BJ (cell line): Measurements from ENCODE around the gene LIPM. TPM values are rescaled to one million over a fixed set of nuclear protein-coding genes. Genes with fewer than 3 reads are reported as not detected.

Experiments used
- CTCF ChIA-PET: fragments of 350-600 bp; formaldehyde crosslinking; extraction: SDS; loops from one replicate; lab custom pipeline; 2021; ENCODE audit warnings: antibody characterized with exemption, inconsistent platforms; lab: Yijun Ruan, JAX
- POLR2A ChIA-PET: fragments of 300-600 bp; sonication (Branson Sonifier 250); formaldehyde crosslinking; extraction: SDS; loops from one replicate; lab custom pipeline; 2021; ENCODE audit warnings: antibody characterized with exemption; lab: Charles Lee
- DNase-seq: peaks from one replicate; pipeline ENCODE4 v3.0.0-alpha.2; 2011; ENCODE audit warnings: low read depth
- H3K27me3 ChIP-seq: 2 replicates; pipeline ENCODE4 v1.6.0; 2011; ENCODE audit warnings: low read length; ENCODE audit not compliant: control insufficient read depth, insufficient read depth
- H3K36me3 ChIP-seq: 2 replicates; pipeline ENCODE4 v1.5.1; 2011; ENCODE audit warnings: low read length; ENCODE audit not compliant: control insufficient read depth, insufficient read depth
- H3K4me3 ChIP-seq: 2 replicates; pipeline ENCODE4 v1.5.1; 2011; ENCODE audit warnings: low read depth, mild to moderate bottlenecking, control low read depth, low read length
- CTCF ChIP-seq: IDR thresholded peaks from 2 replicates; pipeline ENCODE4 v1.5.1; 2011; ENCODE audit warnings: low read depth, mild to moderate bottlenecking, control low read depth, inconsistent platforms, low read length, moderate library complexity; ENCODE audit not compliant: insufficient read depth
- polyA plus RNA-seq: library from polyadenylated mRNA; depleted of rRNA; stranded (reverse); fragments of >200 nt; gene quantifications from 2 replicates; pipeline ENCODE4 v1.2.3, GENCODE V29; 2011

LIPM gene
- polyA plus RNA-seq, 1 experiment = not detected

- ChIA-PET POLR2A (no interaction called here), CTCF (no interaction called here)
- no peaks in the 10 kb centered on the region for H3K27me3 ChIP-seq
- TF ChIP-seq CTCF = no peak
- H3K4me3 ChIP-seq = no peak overlapping the region
- H3K36me3 ChIP-seq = no peaks in the 10 kb centered on the region
- DNase-seq = no peak
Measured at GRCh38 chr10:88787463-88787862, 15.1 kb upstream of the LIPM start.

GRCh38 chr10:88788924-88789323 lies 13.6 kb upstream of the LIPM start:
- POLR2A ChIA-PET = no interaction called here
- CTCF ChIA-PET = no interaction called here
- Histone ChIP-seq H3K27me3 (no peaks in the 10 kb centered on the region), H3K36me3 (no peaks in the 10 kb centered on the region), H3K4me3 (no peak overlapping the region)
- no peak for DNase-seq
- no peak for TF ChIP-seq CTCF

GRCh38 chr10:88791924-88792323 lies 10.6 kb upstream of the LIPM start:
- DNase-seq = no peak
- POLR2A ChIA-PET = no interaction called here
- TF ChIP-seq CTCF = peak; percentile 56
- no peak overlapping the region for H3K4me3 ChIP-seq
- peaks cover under 1% of the 10 kb centered on the region; the same call in 1 of the 2 replicates for H3K27me3 ChIP-seq
- CTCF ChIA-PET = interaction anchor here (0.7 to 2.3 kb wide), 3 partner anchors 13 to 209 kb away, joined by 3 to 13 read pairs (median 4); partner anchors contain the start of gene RNLS
- H3K36me3 ChIP-seq = no peaks in the 10 kb centered on the region

GRCh38 chr10:88792661-88793060 lies 9.9 kb upstream of the LIPM start:
- TF ChIP-seq CTCF = no peak
- peaks cover 2% of the 10 kb centered on the region; the same call in 1 of the 2 replicates for H3K27me3 ChIP-seq
- no peaks in the 10 kb centered on the region for H3K36me3 ChIP-seq
- CTCF ChIA-PET = interaction anchor here (0.7 to 2.3 kb wide), 3 partner anchors 12 to 210 kb away, joined by 3 to 13 read pairs (median 4); partner anchors contain the start of gene RNLS
- POLR2A ChIA-PET = no interaction called here
- DNase-seq = no peak
- H3K4me3 ChIP-seq = no peak overlapping the region

GRCh38 chr10:88793712-88794299 lies 8.7 kb upstream of the LIPM start:
- Histone ChIP-seq H3K4me3 (no peak overlapping the region), H3K27me3 (peaks cover 2% of the 10 kb centered on the region; the same call in 1 of the 2 replicates), H3K36me3 (no peaks in the 10 kb centered on the region)
- CTCF ChIA-PET = interaction anchor here (0.7 kb wide), 1 partner anchor 222 kb away, joined by 4 read pairs; no protein-coding TSS in a partner anchor
- POLR2A ChIA-PET = no interaction called here
- DNase-seq = no peak
- no peak for TF ChIP-seq CTCF
